Measurements from ENCODE around the gene IER3IP1.

Gene IER3IP1

GRCh38 chr18:47143153-47143552 lies 33.0 kb downstream of the IER3IP1 start:
- Histone ChIP-seq H3K9me3 (ENCODE audit: insufficient read depth, low read length) (no peaks in the 10 kb centered on the region), H3K36me3 (replicated peaks; ENCODE audit: low read depth, low read length) (peaks cover 14% of the 10 kb centered on the region), H4K20me1 (ENCODE audit: insufficient read depth, low read length) (peaks cover 29% of the 10 kb centered on the region; the same call in 1 of the 2 replicates), H3K9ac (ENCODE audit: low read length) (no peak overlapping the region), H3K4me3 (ENCODE audit: low read length) (no peak overlapping the region), H3K27me3 (ENCODE audit: low read depth, low read length) (no peaks in the 10 kb centered on the region), H3K27ac (ENCODE audit: low read length) (no peak overlapping the region), H2AFZ (ENCODE audit: low read depth, low read length) (no peak overlapping the region), H3K4me2 (ENCODE audit: low read length) (no peak overlapping the region), H3K4me1 (ENCODE audit: low read length) (no peaks in the 10 kb centered on the region), H3K79me2 (ENCODE audit: low read length) (peaks cover 76% of the 10 kb centered on the region)
- no peak for TF ChIP-seq CTCF (IDR thresholded peaks at IDR 0.05; ENCODE audit: low read depth, low read length)
- no peak for TF ChIP-seq EZH2phosphoT487 (IDR thresholded peaks at IDR 0.05; ENCODE audit: low read depth)

- TF ChIP-seq CTCF (IDR thresholded peaks at IDR 0.05; ENCODE audit: low read depth, low read length) (no peak), EZH2phosphoT487 (IDR thresholded peaks at IDR 0.05; ENCODE audit: low read depth) (no peak)
- H3K4me3 ChIP-seq (ENCODE audit: low read length), result no peak overlapping the region
- no peak overlapping the region for H3K4me2 ChIP-seq (ENCODE audit: low read length)
- H4K20me1 ChIP-seq (ENCODE audit: insufficient read depth, low read length), result peaks cover 27% of the 10 kb centered on the region; the same call in 1 of the 2 replicates
- H3K27me3 ChIP-seq (ENCODE audit: low read depth, low read length), result no peaks in the 10 kb centered on the region
- no peak overlapping the region for H3K27ac ChIP-seq (ENCODE audit: low read length)
- no peak overlapping the region for H2AFZ ChIP-seq (ENCODE audit: low read depth, low read length)
- H3K79me2 ChIP-seq (ENCODE audit: low read length), result peaks cover 59% of the 10 kb centered on the region
- peaks cover 17% of the 10 kb centered on the region for H3K36me3 ChIP-seq (replicated peaks; ENCODE audit: low read depth, low read length)
- H3K9me3 ChIP-seq (ENCODE audit: insufficient read depth, low read length), result no peaks in the 10 kb centered on the region
- no peak overlapping the region for H3K9ac ChIP-seq (ENCODE audit: low read length)
- H3K4me1 ChIP-seq (ENCODE audit: low read length), result no peaks in the 10 kb centered on the region
Measured at GRCh38 chr18:47141289-47141688, 34.9 kb downstream of the IER3IP1 start.

GRCh38 chr18:47121146-47121545 lies 55.0 kb downstream of the IER3IP1 start:
- Histone ChIP-seq H3K4me2 (ENCODE audit: low read length) (peak overlapping the region; percentile 28; the same call in 1 of the 2 replicates), H2AFZ (ENCODE audit: low read depth, low read length) (no peak overlapping the region), H3K79me2 (ENCODE audit: low read length) (no peaks in the 10 kb centered on the region), H3K4me3 (ENCODE audit: low read length) (no peak overlapping the region), H3K27ac (ENCODE audit: low read length) (no peak overlapping the region), H4K20me1 (ENCODE audit: insufficient read depth, low read length) (peaks cover 19% of the 10 kb centered on the region), H3K4me1 (ENCODE audit: low read length) (peaks cover 21% of the 10 kb centered on the region), H3K9me3 (ENCODE audit: insufficient read depth, low read length) (no peaks in the 10 kb centered on the region), H3K27me3 (ENCODE audit: low read depth, low read length) (no peaks in the 10 kb centered on the region), H3K9ac (ENCODE audit: low read length) (no peak overlapping the region), H3K36me3 (replicated peaks; ENCODE audit: low read depth, low read length) (peaks cover 25% of the 10 kb centered on the region)
- TF ChIP-seq CTCF (IDR thresholded peaks at IDR 0.05; ENCODE audit: low read depth, low read length), result no peak
- TF ChIP-seq EZH2phosphoT487 (IDR thresholded peaks at IDR 0.05; ENCODE audit: low read depth), result no peak

GRCh38 chr18:47120428-47120827 lies 55.7 kb downstream of the IER3IP1 start:
- no peak overlapping the region for H3K9ac ChIP-seq (ENCODE audit: low read length)
- H3K36me3 ChIP-seq (replicated peaks; ENCODE audit: low read depth, low read length), result peaks cover 19% of the 10 kb centered on the region
- no peak for TF ChIP-seq CTCF (IDR thresholded peaks at IDR 0.05; ENCODE audit: low read depth, low read length)
- TF ChIP-seq EZH2phosphoT487 (IDR thresholded peaks at IDR 0.05; ENCODE audit: low read depth), result no peak
- peak overlapping the region; percentile 28 for H3K4me2 ChIP-seq (ENCODE audit: low read length)
- peaks cover 21% of the 10 kb centered on the region for H3K4me1 ChIP-seq (ENCODE audit: low read length)
- H3K27me3 ChIP-seq (ENCODE audit: low read depth, low read length), result no peaks in the 10 kb centered on the region
- no peaks in the 10 kb centered on the region for H3K9me3 ChIP-seq (ENCODE audit: insufficient read depth, low read length)
- H3K4me3 ChIP-seq (ENCODE audit: low read length), result no peak overlapping the region
- H3K27ac ChIP-seq (ENCODE audit: low read length), result peak overlapping the region; percentile 8; the same call in 1 of the 2 replicates
- no peak overlapping the region for H2AFZ ChIP-seq (ENCODE audit: low read depth, low read length)
- no peaks in the 10 kb centered on the region for H3K79me2 ChIP-seq (ENCODE audit: low read length)
- H4K20me1 ChIP-seq (ENCODE audit: insufficient read depth, low read length), result peaks cover 19% of the 10 kb centered on the region
